GM13977 (cell line): Measurements from ENCODE around the gene SRP68.

Source experiments
- DNase-seq: peaks from one replicate; pipeline ENCODE4 v3.0.0; 2012; ENCODE audit warnings: low spot score
- CTCF ChIP-seq: IDR thresholded peaks from 2 replicates; pipeline ENCODE4 v1.5.1; 2012; ENCODE audit warnings: mild to moderate bottlenecking, control low read depth; ENCODE audit not compliant: insufficient read depth; ENCODE audit errors: extremely low read depth, missing control alignments
- in situ Hi-C: fragments of 300-500 bp; cut with MboI; formaldehyde crosslinking; loops from one replicate; pipeline ENCODE4 v1.12.0; 2022; ENCODE audit warnings: low sequenced_read_pairs, low pct_unique_long_range_greater_than_20kb, mixed read lengths, inconsistent platforms; ENCODE audit not compliant: unreplicated experiment

SRP68 gene

GRCh38 chr17:75998327-75998795 is 74.0 kb downstream of the SRP68 start:
- no peak for TF ChIP-seq CTCF
- in situ Hi-C loops: no loop called here
- peak; percentile 14 for DNase-seq

- in situ Hi-C loops: no loop called here
- DNase-seq: peak; percentile 70
- no peak for TF ChIP-seq CTCF
Measured at GRCh38 chr17:75996665-75997590, 75.4 kb downstream of the SRP68 start.

GRCh38 chr17:75995385-75995925 is 76.9 kb downstream of the SRP68 start:
- DNase-seq: no peak
- in situ Hi-C loops: no loop called here
- no peak for TF ChIP-seq CTCF

GRCh38 chr17:75994802-75995370 is 77.4 kb downstream of the SRP68 start:
- TF ChIP-seq CTCF: no peak
- no peak for DNase-seq
- in situ Hi-C loops: no loop called here

GRCh38 chr17:75991396-75991795 is 80.9 kb downstream of the SRP68 start:
- TF ChIP-seq CTCF: no peak
- in situ Hi-C loops: no loop called here
- no peak for DNase-seq
